ENCODE measurements around the gene ZNF436. TPM values are rescaled to one million over a fixed set of nuclear protein-coding genes. Genes with fewer than 3 reads are reported as not detected.

ZNF436 gene
- total and polyA plus RNA-seq, 2 of the 13 experiments (the other 11 are each of a cell fraction or from before 2014, with no cell fraction given) = 4.3 to 9.9 TPM

- TF ChIP-seq SALL2 (CRISPR knock-in tag; IDR thresholded peaks at IDR 0.05) = peak; percentile 55; the same call in 1 of the 2 replicates
- peak; percentile 76 for TF ChIP-seq MAX (IDR thresholded peaks at IDR 0.05)
- TF ChIP-seq CAMTA2 (CRISPR knock-in tag; IDR thresholded peaks at IDR 0.05; ENCODE audit: borderline replicate concordance) = no peak
- TF ChIP-seq ZNF136 (CRISPR knock-in tag; IDR thresholded peaks at IDR 0.05; ENCODE audit: low read depth) = no peak
- 0 out of 2 replicates have a peak, but pooled peaks have one; percentile 17 for TF ChIP-seq ZNF609 (CRISPR knock-in tag; IDR thresholded peaks at IDR 0.05; ENCODE audit: borderline replicate concordance)
- TF ChIP-seq, protein P1, sequence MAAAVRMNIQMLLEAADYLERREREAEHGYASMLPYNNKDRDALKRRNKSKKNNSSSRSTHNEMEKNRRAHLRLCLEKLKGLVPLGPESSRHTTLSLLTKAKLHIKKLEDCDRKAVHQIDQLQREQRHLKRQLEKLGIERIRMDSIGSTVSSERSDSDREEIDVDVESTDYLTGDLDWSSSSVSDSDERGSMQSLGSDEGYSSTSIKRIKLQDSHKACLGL (CRISPR knock-in tag; IDR thresholded peaks at IDR 0.05) = no peak
- no peak; the same call in 1 of the 2 replicates for TF ChIP-seq ZC3H4 (CRISPR knock-in tag; IDR thresholded peaks at IDR 0.05; ENCODE audit: borderline replicate concordance)
- no peak for TF ChIP-seq ZNF326 (CRISPR knock-in tag; IDR thresholded peaks at IDR 0.05; ENCODE audit: borderline replicate concordance)
- no peak for TF ChIP-seq TBP (CRISPR knock-in tag; IDR thresholded peaks at IDR 0.05)
- peak; percentile 70; the same call in 1 of the 2 replicates for TF ChIP-seq KDM2A (CRISPR knock-in tag; IDR thresholded peaks at IDR 0.05; ENCODE audit: borderline replicate concordance, low read depth)
- TF ChIP-seq PCBP1 (IDR thresholded peaks at IDR 0.05; ENCODE audit: borderline replicate concordance, low read depth, low read length) = no peak; the same call in 1 of the 2 replicates
- TF ChIP-seq TP53 (CRISPR knock-in tag; conservative IDR thresholded peaks at IDR 0.05) = no peak
- peak; percentile 64 for TF ChIP-seq MYC (CRISPR knock-in tag; IDR thresholded peaks at IDR 0.05; ENCODE audit: borderline replicate concordance)
- TF ChIP-seq HDAC2 (CRISPR knock-in tag; IDR thresholded peaks at IDR 0.05) = 0 out of 2 replicates have a peak, but pooled peaks have one; percentile 23
- peak; percentile 75; the same call in 1 of the 2 replicates for TF ChIP-seq MEIS2 (CRISPR knock-in tag; IDR thresholded peaks at IDR 0.05)
- no peak for TF ChIP-seq MEF2D (CRISPR knock-in tag; IDR thresholded peaks at IDR 0.05)
- TF ChIP-seq ZNF563 (CRISPR knock-in tag; IDR thresholded peaks at IDR 0.05) = peak; percentile 59; the same call in 1 of the 2 replicates
Measured at GRCh38 chr1:23367791-23368561, 1.7 kb downstream of the ZNF436 start (continued).

Data from HepG2 (cell line).